Prostate gland (tissue), 1 donor: ENCODE data around the gene ADAM29.

ENCODE experiments used
- POLR2A ChIP-seq: fragments of 450-650 bp; IDR thresholded peaks from one replicate; pipeline ENCODE4 v1.6.1; 2016; ENCODE audit warnings: antibody characterized with exemption, mild to moderate bottlenecking
- POLR2AphosphoS5 ChIP-seq: sonication (generic); formaldehyde crosslinking; IDR thresholded peaks from one replicate; pipeline ENCODE4 v1.6.1; 2017; ENCODE audit warnings: antibody characterized with exemption

DNA sequence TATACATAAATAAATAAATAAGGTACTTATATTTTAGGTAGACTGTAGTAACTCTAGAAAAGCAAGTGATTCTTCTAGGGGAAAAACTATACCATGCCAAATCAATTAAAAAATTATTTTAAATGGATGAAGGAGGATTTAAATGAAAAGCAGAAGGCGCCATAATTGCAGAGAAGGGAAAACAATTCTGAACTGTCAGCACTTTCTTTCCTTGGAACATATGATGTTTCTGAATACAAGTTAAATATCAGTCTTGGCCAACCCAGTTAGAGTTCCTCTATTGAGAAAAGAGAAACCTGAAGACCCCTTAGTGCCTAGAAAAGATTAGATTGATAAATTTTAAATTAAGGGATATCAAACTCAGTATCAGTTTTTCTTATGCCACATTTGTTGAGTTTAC, 75.8 kb downstream of the ADAM29 start:
- TF ChIP-seq POLR2A = no peak
- TF ChIP-seq POLR2AphosphoS5 = no peak
